Breast epithelium (tissue), 3 donors: ENCODE measurements around the gene SNRPD3.

Experiments used
- CTCF ChIP-seq, 3 donors: fragments of 450-650 bp; IDR thresholded peaks; one replicate each; pipeline ENCODE4 v1.5.1; 2016 to 2017; ENCODE audit warnings: antibody characterized with exemption in 3 of 3, mild to moderate bottlenecking in 3 of 3, moderate library complexity in 3 of 3
- POLR2A ChIP-seq: fragments of 450-650 bp; IDR thresholded peaks from one replicate; pipeline ENCODE4 v1.6.1; 2016; ENCODE audit warnings: antibody characterized with exemption, mild to moderate bottlenecking, moderate library complexity
- POLR2AphosphoS5 ChIP-seq, 3 donors: sonication (generic); formaldehyde crosslinking; IDR thresholded peaks; one replicate each; pipeline ENCODE4 v1.6.1; 2017; ENCODE audit warnings: antibody characterized with exemption in 3 of 3

GRCh38 chr22:24576778-24577177, 21.0 kb downstream of the SNRPD3 start:
- TF ChIP-seq CTCF (IDR thresholded peaks at IDR 0.05), result no peak
- TF ChIP-seq POLR2A, result no peak
- no peak for TF ChIP-seq POLR2AphosphoS5 (IDR thresholded peaks at IDR 0.05)
